ENCODE results near the gene SNAPC5.
"Not testable (repeated sequence)": the region's sequence is repeated elsewhere in the genome, so short reads cannot be mapped to it uniquely, and the experiment has no call there.

Gene SNAPC5, protein sequence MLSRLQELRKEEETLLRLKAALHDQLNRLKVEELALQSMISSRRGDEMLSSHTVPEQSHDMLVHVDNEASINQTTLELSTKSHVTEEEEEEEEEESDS

DNA sequence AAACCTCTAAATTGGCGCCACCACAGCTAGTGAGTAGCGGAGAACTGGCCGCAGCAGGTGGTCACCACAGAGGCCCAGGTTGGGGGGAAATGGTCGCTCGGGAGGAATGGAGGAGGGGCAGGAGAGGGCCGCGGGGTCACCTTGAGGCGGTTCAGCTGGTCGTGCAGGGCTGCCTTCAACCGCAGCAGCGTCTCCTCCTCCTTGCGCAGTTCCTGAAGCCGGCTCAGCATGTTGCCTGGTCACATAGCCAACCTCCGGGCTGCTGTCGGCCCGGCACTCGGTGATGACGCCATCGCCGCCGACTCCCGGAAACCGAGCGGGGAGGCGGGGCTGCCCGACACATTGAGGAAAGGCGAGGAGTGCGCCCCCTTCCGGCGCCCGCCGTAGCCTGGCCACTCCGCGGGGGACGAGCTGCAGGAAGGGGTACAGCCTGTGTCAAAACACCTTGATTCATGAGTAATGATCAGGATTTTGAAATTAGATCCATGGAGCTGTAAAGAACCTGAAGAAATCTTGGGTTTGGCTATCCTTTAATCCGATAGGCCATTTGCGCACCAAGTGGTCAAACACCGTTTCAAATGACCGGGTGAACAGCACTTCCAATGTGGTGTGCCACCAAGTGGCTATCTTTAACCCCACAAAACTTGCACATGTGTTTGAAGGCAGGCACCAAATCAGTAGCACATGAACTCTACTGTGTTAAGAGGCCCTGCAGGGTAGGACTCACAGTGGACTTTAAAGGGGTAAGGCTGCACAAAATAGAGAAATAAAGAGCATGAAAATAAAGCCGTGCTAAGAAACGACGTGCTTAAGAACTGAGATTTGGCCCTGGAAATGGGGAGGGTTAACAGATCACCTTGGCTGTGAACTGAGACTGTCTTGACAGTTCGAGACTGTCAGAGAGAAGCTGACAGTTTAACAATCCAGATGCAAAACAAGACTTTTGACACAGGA lies at the start of gene SNAPC5:
Gene SNAPC5, minus strand, starts transcription at position 261 of the 954 bp plus-strand sequence. Its CDS starts 31 bp downstream, at position 230.
- in situ Hi-C loops (cut with MboI; ENCODE audit: low sequenced_read_pairs): loop anchor here (25.0 kb wide), 1 partner anchor 110 kb away; the partner anchor contains the start of gene MAP2K1

DNA sequence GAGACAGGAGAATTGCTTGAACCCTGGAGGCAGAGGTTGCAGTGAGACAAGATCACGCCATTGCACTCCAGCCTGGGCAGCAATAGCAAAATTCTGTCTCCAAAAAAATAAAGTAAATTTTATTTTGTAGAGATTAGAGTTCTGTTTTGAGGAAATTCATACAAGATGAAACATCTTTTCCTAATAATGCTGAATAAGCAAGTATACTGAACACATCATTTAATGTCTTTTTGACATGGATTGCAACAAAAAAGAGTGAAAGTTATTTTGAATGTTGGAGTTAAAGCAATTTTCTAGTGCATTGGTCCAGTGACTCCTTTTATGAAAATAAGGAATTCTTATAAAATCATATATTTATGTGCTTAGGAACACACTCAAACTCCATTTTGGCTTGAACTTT lies 47.7 kb upstream of the SNAPC5 start:
- in situ Hi-C loops (cut with MboI; ENCODE audit: low sequenced_read_pairs): no loop called here

DNA sequence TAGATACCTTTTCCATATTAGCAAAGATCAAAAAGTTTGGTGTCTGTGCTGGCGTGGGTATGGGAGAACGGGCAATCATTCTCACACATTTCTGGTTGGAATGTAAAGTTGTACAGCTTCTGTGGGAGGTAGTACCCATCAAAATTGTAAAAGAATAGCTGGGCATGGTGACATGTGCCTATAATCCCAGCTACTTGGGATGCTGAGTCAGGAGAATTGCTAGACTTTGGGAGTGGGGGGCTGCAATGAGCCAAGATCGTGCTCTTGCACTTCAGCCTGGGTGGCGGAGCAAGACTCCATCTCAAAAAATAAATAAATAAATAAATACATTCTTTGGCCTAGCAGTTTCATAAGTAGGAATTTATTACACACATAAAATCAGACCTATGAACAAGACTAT lies 45.3 kb upstream of the SNAPC5 start:
- in situ Hi-C loops (cut with MboI; ENCODE audit: low sequenced_read_pairs): no loop called here

GRCh38 chr15:66535056-66535455 lies 37.5 kb upstream of the SNAPC5 start:
- in situ Hi-C loops (cut with MboI; ENCODE audit: low sequenced_read_pairs): no loop called here

DNA sequence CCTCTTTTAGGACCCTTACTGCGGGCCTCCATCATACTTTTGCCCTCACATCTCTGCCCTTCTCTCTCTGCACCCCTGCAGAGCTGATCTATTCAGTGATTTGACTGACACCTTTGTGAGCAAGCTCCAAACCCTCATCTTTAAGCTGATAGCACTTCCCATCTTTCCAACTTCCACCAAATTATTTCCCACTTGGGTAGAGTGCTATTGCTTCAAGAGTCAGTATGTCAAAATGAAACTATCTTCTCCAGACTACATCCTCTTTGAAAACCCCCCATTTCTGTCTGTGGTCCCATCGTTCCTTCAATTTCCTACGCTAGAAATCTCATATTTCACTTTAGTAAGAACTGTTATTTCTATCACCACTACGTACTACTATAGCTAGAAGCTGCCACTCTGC lies 27.3 kb upstream of the SNAPC5 start:
- in situ Hi-C loops (cut with MboI; ENCODE audit: low sequenced_read_pairs): no loop called here

DNA sequence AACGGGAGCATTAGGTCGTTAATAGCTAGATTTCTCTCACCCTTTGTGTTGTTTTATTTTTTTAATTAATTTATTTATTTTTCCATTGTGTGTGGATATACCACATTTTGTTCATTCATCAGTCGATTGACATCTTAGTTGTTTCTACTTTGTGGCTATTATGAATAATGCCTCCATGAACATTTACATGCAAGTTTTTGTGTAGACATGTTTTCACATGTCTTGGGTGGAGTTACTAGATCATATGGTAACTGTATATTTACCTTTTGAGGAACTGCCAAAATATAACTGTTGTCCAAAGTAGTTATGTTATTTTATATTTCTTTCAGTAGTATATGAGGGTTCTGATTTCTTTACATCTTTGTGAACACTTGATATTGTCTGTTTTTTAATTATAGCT lies 26.4 kb upstream of the SNAPC5 start:
- in situ Hi-C loops (cut with MboI; ENCODE audit: low sequenced_read_pairs): no loop called here

DNA sequence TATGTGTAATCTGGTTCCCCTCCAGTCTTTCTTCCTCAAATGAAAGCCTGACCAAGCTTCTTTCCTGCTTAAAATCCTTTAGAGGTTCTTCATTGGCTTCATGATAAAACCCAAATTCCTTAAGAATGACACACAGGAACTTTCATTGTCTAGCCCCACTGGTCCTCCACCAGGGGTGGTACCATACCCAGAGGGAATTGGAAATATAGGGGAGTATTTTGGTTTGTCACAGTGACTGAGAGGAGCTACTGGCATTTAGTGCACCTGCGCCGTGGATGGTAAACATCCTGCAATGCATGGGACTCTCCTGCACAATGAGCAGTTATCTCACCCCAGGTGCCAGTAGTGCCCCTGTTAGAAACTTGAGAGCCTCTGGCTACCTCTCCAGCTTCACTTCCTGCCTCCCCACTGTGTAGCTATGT lies 18.4 kb upstream of the SNAPC5 start:
- in situ Hi-C loops (cut with MboI; ENCODE audit: low sequenced_read_pairs): no loop called here

DNA sequence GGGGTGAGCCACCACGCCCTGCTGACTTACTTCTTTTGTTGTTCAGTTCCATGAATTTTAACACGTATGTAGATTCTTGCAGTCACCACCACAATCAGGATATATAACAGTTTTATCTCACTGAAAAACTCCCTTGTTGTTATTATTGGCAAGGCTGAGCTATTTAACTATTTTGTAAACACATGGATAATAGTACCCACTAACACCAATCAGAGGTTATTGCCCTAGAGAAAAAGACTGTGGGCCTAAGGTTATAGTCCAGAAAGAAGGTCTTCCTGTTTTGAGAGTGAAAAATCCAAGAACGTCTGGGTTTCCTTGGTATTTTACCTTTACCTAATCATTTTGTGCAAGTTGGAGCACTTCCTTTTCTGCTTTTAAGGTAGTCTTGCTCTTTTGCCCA lies 17.0 kb upstream of the SNAPC5 start:
- in situ Hi-C loops (cut with MboI; ENCODE audit: low sequenced_read_pairs): no loop called here

- in situ Hi-C loops (cut with MboI; ENCODE audit: low sequenced_read_pairs): no loop called here
Observed at GRCh38 chr15:66508293-66508883, 10.8 kb upstream of the SNAPC5 start.

GRCh38 chr15:66505818-66506217 lies 8.3 kb upstream of the SNAPC5 start:
- in situ Hi-C loops (cut with MboI; ENCODE audit: low sequenced_read_pairs): no loop called here

- in situ Hi-C loops (cut with MboI; ENCODE audit: low sequenced_read_pairs): no loop called here
Observed at GRCh38 chr15:66505430-66505811, 7.9 kb upstream of the SNAPC5 start.

GRCh38 chr15:66504563-66505429 lies 7.2 kb upstream of the SNAPC5 start, which contains the start of the genes RPL4 and ZWILCH:
Gene RPL4, minus strand, starts transcription at chr15:66504855. Its CDS starts 65 bp downstream, at chr15:66504790.
Gene ZWILCH, plus strand, starts transcription at chr15:66505326. Its CDS starts 13 bp downstream, at chr15:66505339.
- in situ Hi-C loops (cut with MboI; ENCODE audit: low sequenced_read_pairs): no loop called here

GRCh38 chr15:66503780-66504562 lies 6.4 kb upstream of the SNAPC5 start:
- in situ Hi-C loops (cut with MboI; ENCODE audit: low sequenced_read_pairs): no loop called here

DNA sequence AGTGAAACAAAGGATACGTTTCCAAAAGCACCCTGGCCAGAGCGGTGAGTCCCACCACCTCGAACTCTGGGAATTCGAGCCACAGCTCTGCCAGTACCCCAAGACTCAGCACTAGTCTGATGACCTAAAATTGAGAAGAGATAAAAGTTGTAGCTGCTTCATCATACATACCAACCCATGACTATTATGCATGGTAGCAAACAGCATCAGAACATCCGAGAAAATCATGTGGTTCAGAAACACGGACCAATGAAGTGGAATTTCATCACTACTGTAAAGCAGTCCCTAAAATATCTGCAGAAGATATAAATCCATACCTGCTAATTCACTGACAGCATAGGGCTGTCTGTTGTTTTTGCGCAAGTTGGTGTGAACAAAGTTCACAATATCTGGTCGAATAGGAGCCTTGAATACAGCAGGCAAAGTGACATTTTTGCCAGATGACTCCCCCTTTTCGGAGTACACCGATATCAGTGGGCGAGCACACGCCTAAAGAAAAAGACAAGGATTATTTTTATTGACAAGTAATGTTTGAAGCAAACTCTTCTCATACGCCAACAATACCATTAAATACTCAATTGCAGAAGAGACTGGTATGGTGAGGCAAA lies 5.6 kb upstream of the SNAPC5 start:
- in situ Hi-C loops (cut with MboI; ENCODE audit: low sequenced_read_pairs): not testable (repeated sequence)

- in situ Hi-C loops (cut with MboI; ENCODE audit: low sequenced_read_pairs): no loop called here
Observed at GRCh38 chr15:66502491-66502890, 4.9 kb upstream of the SNAPC5 start.

DNA sequence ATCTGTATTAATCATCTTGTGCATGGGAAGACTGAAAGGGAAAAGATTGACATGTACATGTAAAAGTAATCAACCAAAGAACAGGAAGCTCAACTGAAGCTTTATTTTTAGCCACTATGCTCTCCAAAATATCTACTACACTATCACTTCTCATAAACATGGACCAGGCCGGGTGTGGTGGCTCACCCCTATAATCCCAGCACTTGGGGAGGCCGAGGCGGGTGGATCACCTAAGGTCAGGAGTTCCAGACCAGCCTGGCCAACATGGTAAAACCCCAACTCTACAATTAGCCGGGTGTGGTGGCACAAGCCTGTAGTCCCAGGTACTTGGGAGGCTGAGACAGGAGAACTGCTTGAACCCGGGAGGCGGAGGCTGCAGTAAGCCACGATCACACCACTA lies 2.8 kb upstream of the SNAPC5 start:
- in situ Hi-C loops (cut with MboI; ENCODE audit: low sequenced_read_pairs): not testable (repeated sequence)

GRCh38 chr15:66498501-66499386 lies 1.2 kb upstream of the SNAPC5 start:
- in situ Hi-C loops (cut with MboI; ENCODE audit: low sequenced_read_pairs): loop anchor here (25.0 kb wide), 1 partner anchor 111 kb away; the partner anchor contains the start of gene MAP2K1

DNA sequence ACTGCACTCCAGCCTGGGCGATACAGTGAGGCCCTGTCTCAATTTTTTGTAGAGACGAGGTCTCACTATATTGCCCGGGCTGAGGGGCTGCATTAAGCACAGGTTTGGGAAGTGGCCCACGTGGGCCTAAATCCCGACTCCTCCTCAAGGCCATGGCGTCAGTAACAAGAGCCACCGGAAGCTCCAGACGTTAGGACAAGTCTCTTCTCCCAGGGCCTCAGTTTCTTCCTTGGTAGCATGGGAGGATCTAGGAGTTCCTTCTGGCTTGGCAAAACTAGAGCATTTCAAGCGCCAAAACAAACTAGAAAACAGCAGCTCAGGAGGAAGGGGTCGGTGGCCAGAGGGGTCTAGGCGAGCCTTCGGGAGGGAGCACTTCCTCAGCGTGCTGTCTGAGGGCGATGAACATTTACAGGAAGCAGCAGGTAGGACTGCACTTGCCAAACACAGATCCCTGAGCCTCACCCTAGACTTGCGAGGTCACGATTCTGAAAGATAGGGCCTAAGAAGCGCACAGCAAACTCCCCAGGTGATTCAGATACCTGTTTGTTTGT lies 536 bp downstream of the SNAPC5 start:
- in situ Hi-C loops (cut with MboI; ENCODE audit: low sequenced_read_pairs): loop anchor here (25.0 kb wide), 1 partner anchor 110 kb away; the partner anchor contains the start of gene MAP2K1
